AG04449 (cell line): ENCODE measurements around the gene NR1H2.
A peak's percentile ranks its signal among the peaks of the same experiment; 100 is the strongest.

ENCODE experiments used
- CTCF ChIA-PET: fragments of 350-600 bp; formaldehyde crosslinking; extraction: SDS; loops from one replicate; lab custom pipeline; 2021; ENCODE audit warnings: antibody characterized with exemption; lab: Yijun Ruan, JAX
- POLR2A ChIA-PET: fragments of 400-600, 350-600 bp; formaldehyde crosslinking; extraction: SDS; loops from one replicate; lab custom pipeline; 2020; ENCODE audit warnings: antibody characterized with exemption, inconsistent platforms; lab: Yijun Ruan, JAX
- DNase-seq: peaks from one replicate; pipeline ENCODE4 v3.0.0-alpha.2; 2010; ENCODE audit warnings: low read depth, low spot score
- H3K4me3 ChIP-seq: 2 replicates; pipeline ENCODE4 v1.5.1; 2011; ENCODE audit warnings: low read depth, mild to moderate bottlenecking, control low read depth, low read length
- TF ChIP-seq, protein P1 (sequence below): IDR thresholded peaks from one replicate; pipeline ENCODE4 v1.5.1; 2011; ENCODE audit warnings: mild to moderate bottlenecking, moderate library complexity, low read length, control low read depth, inconsistent platforms; ENCODE audit not compliant: insufficient read depth; ENCODE audit errors: missing control alignments

NR1H2 gene

DNA sequence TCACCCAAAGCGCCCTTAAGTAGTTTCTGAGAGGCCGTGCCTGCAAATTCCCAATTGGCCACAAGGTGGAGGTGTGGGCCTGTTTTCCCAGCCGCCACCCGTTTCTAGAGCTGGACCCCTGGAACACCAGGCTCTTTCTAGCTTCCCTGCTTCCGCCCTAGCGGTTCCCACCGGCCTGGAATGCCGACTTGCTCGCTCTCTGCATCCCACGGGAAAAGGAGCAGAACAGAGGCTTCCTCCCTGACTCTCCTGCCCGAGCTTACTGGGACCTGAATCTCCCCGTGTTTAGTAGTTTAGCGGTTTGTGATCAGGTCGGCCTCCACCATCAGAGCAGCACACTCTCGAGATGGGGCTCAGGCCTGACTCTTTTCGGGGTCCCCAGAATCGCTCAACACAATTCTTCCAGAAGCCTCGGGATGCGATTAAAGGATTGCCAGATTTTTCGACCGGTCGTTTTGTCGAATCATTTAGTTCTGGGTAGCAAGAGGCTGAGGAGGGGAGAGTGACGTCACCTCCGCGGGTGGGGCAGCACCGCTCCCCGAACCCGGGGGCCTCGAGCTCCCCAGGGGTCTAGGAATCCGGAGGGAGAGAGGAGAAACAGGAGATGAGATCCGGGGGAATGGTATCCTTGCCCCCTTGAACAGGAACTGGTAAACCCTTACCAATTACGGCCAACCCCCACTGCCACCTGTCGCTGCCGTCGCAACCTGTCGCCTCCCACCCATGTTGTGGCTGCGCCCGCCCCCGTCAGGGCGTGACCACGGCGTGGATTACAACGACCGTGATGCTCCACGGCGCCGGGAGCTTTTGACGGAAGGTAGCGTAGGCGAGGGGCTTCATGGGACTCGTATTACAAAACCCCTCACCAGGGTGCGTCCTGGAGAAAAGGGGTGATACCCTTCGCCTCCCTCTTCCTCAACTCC is 18.8 kb upstream of the NR1H2 start:
- DNase-seq, result no peak
- H3K4me3 ChIP-seq, result peak overlapping the region; percentile 45

DNA sequence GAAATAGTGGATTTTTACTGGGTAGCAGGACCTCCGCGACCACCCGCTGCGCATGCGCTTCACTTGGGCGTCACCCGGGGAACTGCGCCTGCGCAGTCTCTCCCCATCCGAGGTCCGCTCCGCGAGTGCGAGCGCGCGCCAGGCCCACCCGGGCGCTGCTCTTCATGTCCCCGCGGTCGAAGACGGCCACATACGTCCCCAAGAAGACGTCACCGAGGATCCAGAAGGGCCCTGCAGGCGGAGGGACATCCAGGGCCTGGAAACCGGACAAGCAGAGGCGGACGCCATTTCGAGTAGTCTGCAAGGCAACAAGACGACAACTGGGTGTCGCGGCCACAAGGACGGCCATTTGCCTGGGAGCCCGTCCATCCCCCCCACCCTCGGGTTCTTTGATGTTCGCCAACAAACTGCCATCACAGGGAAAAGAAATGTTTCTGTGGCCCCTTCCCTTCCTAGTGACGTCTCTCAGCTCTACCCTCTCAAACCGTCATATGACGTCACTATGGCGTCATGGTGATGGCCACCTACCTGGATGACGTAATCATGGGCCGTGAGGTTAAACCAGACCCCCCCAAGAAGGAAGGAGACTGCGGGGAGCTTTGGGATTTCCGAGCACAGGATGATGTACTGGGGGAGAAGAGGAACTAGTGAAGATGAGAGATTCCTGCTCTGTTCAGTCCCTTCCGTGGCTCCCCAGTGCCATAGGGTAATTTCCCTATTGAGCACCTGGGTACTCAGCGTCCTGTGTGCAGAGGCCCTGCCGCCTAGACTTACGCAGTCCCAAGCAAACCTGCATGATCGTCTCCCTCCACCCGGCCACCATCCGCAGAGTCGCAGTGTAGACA is 17.6 kb upstream of the NR1H2 start:
- ChIA-PET CTCF (interaction anchor here (1.0 to 3.0 kb wide), 13 partner anchors 7 to 563 kb away, joined by 3 to 56 read pairs (median 11); partner anchors contain the start of gene NAPSA), POLR2A (no interaction called here)
- DNase-seq, result no peak
- peak overlapping the region; percentile 56 for H3K4me3 ChIP-seq
- TF ChIP-seq, protein P1, sequence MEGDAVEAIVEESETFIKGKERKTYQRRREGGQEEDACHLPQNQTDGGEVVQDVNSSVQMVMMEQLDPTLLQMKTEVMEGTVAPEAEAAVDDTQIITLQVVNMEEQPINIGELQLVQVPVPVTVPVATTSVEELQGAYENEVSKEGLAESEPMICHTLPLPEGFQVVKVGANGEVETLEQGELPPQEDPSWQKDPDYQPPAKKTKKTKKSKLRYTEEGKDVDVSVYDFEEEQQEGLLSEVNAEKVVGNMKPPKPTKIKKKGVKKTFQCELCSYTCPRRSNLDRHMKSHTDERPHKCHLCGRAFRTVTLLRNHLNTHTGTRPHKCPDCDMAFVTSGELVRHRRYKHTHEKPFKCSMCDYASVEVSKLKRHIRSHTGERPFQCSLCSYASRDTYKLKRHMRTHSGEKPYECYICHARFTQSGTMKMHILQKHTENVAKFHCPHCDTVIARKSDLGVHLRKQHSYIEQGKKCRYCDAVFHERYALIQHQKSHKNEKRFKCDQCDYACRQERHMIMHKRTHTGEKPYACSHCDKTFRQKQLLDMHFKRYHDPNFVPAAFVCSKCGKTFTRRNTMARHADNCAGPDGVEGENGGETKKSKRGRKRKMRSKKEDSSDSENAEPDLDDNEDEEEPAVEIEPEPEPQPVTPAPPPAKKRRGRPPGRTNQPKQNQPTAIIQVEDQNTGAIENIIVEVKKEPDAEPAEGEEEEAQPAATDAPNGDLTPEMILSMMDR, result no peak

More for the DNA sequence above, 18.8 kb upstream of the NR1H2 start:
- CTCF ChIA-PET, result interaction anchor here (0.6 to 3.0 kb wide), 32 partner anchors 8 to 742 kb away, joined by 3 to 56 read pairs (median 4); partner anchors contain the start of genes JOSD2, NAPSA and POLD1
- TF ChIP-seq, protein P1, result peak; percentile 73
- POLR2A ChIA-PET, result interaction anchor here (0.7 to 0.9 kb wide), 2 partner anchors 11 to 24 kb away, joined by 3 to 4 read pairs; no protein-coding TSS in a partner anchor

DNA sequence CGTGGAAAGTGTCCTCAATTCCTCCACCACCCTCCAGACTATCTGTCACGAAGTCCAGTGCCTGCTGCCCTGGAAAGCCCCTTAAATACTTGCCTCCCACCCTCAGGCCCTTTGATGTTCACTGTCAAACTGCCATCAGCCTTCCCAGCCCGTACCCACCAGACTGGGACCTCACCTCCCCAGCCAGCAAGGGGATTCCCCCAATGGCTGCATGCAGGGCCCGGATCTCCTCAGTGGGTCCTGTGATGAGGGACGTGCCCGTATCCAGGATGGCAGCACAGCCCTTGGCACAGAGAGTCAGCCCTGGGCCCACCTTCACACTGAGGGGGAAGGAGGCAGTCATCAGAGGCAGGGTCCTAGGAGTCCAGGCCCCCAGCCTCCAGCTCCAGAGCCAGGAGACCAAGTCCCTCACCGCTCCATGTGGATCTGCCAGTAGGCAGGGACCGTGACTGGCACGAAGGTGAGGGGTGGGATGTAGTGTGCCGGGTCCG is 16.9 kb upstream of the NR1H2 start:
- DNase-seq, result no peak
- ChIA-PET CTCF (interaction anchor here (2.0 to 2.8 kb wide), 2 partner anchors 10 to 102 kb away, joined by 7 to 38 read pairs; no protein-coding TSS in a partner anchor), POLR2A (no interaction called here)
- no peak overlapping the region for H3K4me3 ChIP-seq
- TF ChIP-seq, protein P1, result no peak

DNA sequence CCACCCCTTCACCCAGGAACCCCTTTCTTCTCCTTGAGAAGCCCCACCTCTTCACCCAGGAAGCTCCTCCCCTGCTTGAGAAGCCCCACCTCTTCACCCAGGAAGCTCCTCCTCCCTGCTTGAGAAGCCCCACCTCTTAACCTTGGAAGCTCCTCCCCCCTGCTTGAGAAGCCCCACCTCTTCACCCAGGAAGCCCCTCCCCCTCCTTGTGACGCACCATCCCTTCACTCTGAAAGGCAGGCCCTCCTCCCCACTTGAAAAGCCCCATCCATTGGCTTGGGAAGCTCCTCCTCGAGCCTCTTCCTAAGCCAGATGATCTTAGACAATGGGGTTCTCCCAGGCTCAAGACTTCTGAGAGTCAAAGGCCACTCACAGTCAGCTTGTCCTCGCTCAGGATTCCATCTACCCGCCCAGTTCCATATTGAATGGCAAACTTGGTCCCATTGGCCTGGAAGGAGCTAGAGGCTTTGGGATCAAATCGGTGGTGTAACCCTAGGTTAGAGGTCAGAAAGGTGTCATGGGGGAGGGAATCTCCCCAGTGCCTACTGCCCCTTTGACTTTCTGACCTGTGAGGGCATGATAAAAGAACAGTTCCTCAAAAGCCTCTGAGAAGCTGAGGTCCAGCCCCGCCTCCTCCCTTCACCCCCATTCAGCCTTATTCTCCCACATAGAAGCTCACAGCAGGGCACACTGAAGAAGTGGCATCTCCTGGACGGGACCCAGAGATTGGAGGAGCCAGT is 14.8 kb upstream of the NR1H2 start:
- POLR2A ChIA-PET, result no interaction called here
- TF ChIP-seq, protein P1, result no peak
- no peak overlapping the region for H3K4me3 ChIP-seq
- no peak for DNase-seq
- CTCF ChIA-PET, result interaction anchor here (0.6 to 3.5 kb wide), 6 partner anchors 10 to 418 kb away, joined by 3 to 18 read pairs (median 4); no protein-coding TSS in a partner anchor

DNA sequence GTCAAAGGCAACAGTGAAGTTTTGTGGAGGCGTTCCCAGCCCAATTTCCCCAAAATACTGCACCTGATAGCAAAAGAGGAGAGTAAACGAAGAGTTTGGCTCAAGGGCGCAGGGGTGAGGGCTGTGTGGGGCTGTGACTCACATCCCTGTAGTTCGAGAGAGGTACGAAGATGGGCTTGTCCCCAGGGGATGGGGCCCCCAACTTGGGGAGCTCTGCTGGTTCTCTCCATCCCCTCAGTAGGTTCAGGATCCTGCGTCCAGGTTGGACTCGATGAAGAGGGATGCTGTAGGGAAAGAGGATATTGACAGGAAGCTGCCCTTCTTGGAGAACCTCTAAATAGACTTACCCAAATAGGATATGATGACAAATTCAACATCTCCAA is 14.2 kb upstream of the NR1H2 start:
- CTCF ChIA-PET, result interaction anchor here (0.7 to 3.5 kb wide), 4 partner anchors 99 to 422 kb away, joined by 3 to 18 read pairs (median 3); no protein-coding TSS in a partner anchor
- no peak for DNase-seq
- TF ChIP-seq, protein P1, result no peak
- POLR2A ChIA-PET, result no interaction called here
- no peak overlapping the region for H3K4me3 ChIP-seq
